HepG2 (cell line): Measurements from ENCODE around the gene BSND.

Experiments
- CTCF ChIP-seq: sonication (generic); formaldehyde crosslinking; IDR thresholded peaks from 2 replicates; pipeline ENCODE4 v1.5.0; 2020; ENCODE audit warnings: mild to moderate bottlenecking, missing genetic modification reagents, moderate library complexity
- EZH2 ChIP-seq: conservative IDR thresholded peaks from 2 replicates; pipeline ENCODE4 v1.6.1; 2012; ENCODE audit warnings: mild to moderate bottlenecking, low read depth, low read length, moderate library complexity
- JUNB ChIP-seq: sonication (generic); formaldehyde crosslinking; IDR thresholded peaks from 2 replicates; pipeline ENCODE4 v1.8.0; 2022; ENCODE audit warnings: missing genetic modification reagents, mild to moderate bottlenecking, borderline replicate concordance
- MYNN ChIP-seq: sonication (generic); formaldehyde crosslinking; IDR thresholded peaks from 2 replicates; pipeline ENCODE4 v1.4.0; 2020; ENCODE audit warnings: mild to moderate bottlenecking, low read depth, missing genetic modification reagents
- NFAT5 ChIP-seq: sonication (generic); formaldehyde crosslinking; IDR thresholded peaks from 2 replicates; pipeline ENCODE4 v1.4.0; 2020; ENCODE audit warnings: missing genetic modification reagents
- ZBTB21 ChIP-seq: sonication (generic); formaldehyde crosslinking; IDR thresholded peaks from 2 replicates; pipeline ENCODE4 v1.4.0; 2020; ENCODE audit warnings: missing genetic modification reagents
- ZNF121 ChIP-seq: sonication (generic); formaldehyde crosslinking; IDR thresholded peaks from 2 replicates; pipeline ENCODE4 v1.5.0; 2020; ENCODE audit warnings: mild to moderate bottlenecking, missing genetic modification reagents
- ZNF558 ChIP-seq: sonication (generic); formaldehyde crosslinking; IDR thresholded peaks from 2 replicates; pipeline ENCODE4 v1.9.0; 2022; ENCODE audit warnings: mild to moderate bottlenecking, missing genetic modification reagents, borderline replicate concordance
- ZSCAN20 ChIP-seq: sonication (generic); formaldehyde crosslinking; IDR thresholded peaks from 2 replicates; pipeline ENCODE4 v1.4.0; 2020; ENCODE audit warnings: missing genetic modification reagents, mild to moderate bottlenecking, borderline replicate concordance
- TF ChIP-seq, protein P1 (sequence below): sonication (generic); formaldehyde crosslinking; IDR thresholded peaks from 2 replicates; pipeline ENCODE4 v1.5.0; 2020; ENCODE audit warnings: missing genetic modification reagents, mild to moderate bottlenecking, borderline replicate concordance

DNA sequence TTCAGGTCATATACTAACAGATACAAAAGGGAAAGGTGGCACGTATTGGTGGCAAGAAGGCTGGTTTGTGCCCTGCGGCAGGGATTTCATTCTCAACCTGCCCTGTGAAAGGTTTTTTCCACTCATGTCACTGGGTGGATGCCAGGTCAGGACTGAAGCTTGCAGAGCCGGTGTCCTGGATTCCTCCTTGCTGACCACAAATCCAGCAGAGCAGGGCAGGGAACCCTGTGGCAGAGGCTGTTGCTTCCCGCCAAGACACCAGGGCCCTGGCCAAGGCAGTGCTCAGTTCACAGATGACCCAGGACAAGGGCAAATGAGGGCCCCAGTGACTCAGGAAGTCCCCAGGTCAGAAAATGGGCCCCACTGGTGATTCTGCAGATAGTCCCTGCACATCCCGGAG, 16.4 kb downstream of the BSND start:
- TF ChIP-seq MYNN (no peak), ZNF558 (CRISPR knock-in tag) (no peak), EZH2 (no peak), CTCF (CRISPR knock-in tag) (no peak), JUNB (CRISPR knock-in tag) (no peak), ZNF121 (CRISPR knock-in tag) (no peak), ZSCAN20 (CRISPR knock-in tag) (no peak), NFAT5 (CRISPR knock-in tag) (no peak), ZBTB21 (no peak)
- TF ChIP-seq, protein P1, sequence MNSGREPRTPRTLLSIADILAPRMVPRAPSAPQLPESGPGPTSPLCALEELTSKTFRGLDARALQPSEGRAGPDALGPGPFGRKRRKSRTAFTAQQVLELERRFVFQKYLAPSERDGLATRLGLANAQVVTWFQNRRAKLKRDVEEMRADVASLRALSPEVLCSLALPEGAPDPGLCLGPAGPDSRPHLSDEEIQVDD (CRISPR knock-in tag) = no peak
